Activated T-helper 2 cell treated with anti-CD3 and anti-CD28 coated beads, Interferon-gamma antibody, Interleukin-2, Interleukin-4, amounts not matched to agents 10 μg/mL and 5 μg/mL and 100 μg/mL, durations not matched to agents 14 hours and 24 hours and 36 hours (primary cell): ENCODE results near the gene WFDC8. TPM values are rescaled to one million over a fixed set of nuclear protein-coding genes. Genes with fewer than 3 reads are reported as not detected.
"Not testable (repeated sequence)": the region's sequence is repeated elsewhere in the genome, so short reads cannot be mapped to it uniquely, and the experiment has no call there.

Experiments
- DNase-seq: peaks from one replicate; pipeline ENCODE4 v3.0.0; 2021; ENCODE audit warnings: low spot score
- H3K27ac Mint-ChIP-seq: one replicate; pipeline ENCODE4 v1.8.0; 2021; ENCODE audit warnings: mixed read lengths
- H3K27me3 Mint-ChIP-seq: one replicate; pipeline ENCODE4 v1.8.0; 2021; ENCODE audit warnings: low read depth, mixed read lengths
- H3K36me3 Mint-ChIP-seq: one replicate; pipeline ENCODE4 v1.8.0; 2021; ENCODE audit warnings: low read depth, mixed read lengths
- H3K4me1 Mint-ChIP-seq: one replicate; pipeline ENCODE4 v1.8.0; 2021; ENCODE audit warnings: low read depth, mixed read lengths
- H3K4me3 Mint-ChIP-seq: one replicate; pipeline ENCODE4 v1.8.0; 2021; ENCODE audit warnings: low read depth, mild to moderate bottlenecking, moderate library complexity, mixed read lengths
- H3K9me3 Mint-ChIP-seq: one replicate; pipeline ENCODE4 v1.8.0; 2021; ENCODE audit warnings: mixed read lengths
- intact Hi-C: fragments of 100-400 bp; cut with micrococcal nuclease; formaldehyde crosslinking; loops from one replicate; pipeline ENCODE4 v1.15.1; 2023
- total RNA-seq: library from RNA; stranded (reverse); gene quantifications from 2 replicates; pipeline ENCODE4 v1.2.3, GENCODE V29; 2022

Gene WFDC8
- total RNA-seq: not detected in 2 replicates

GRCh38 chr20:45579184-45579583 lies at the start of gene WFDC8:
WFDC8 (minus strand) TSS chr20:45579284; CDS start chr20:45579247, 37 bp downstream.
- intact Hi-C loops: no loop called here
- no peak within 1 kb of the TSS for H3K27ac Mint-ChIP-seq
- H3K27me3 Mint-ChIP-seq: peaks cover 25% of the 10 kb centered on the region
- no peaks in the 10 kb centered on the region for H3K4me1 Mint-ChIP-seq
- H3K9me3 Mint-ChIP-seq: no peaks in the 10 kb centered on the region
- no peaks in the 10 kb centered on the region for H3K36me3 Mint-ChIP-seq
- no peak for DNase-seq
- H3K4me3 Mint-ChIP-seq: no peak within 1 kb of the TSS

- H3K4me1 Mint-ChIP-seq: no peaks in the 10 kb centered on the region
- DNase-seq: no peak
- intact Hi-C loops: no loop called here
- no peaks in the 10 kb centered on the region for H3K36me3 Mint-ChIP-seq
- H3K9me3 Mint-ChIP-seq: no peaks in the 10 kb centered on the region
- H3K27ac Mint-ChIP-seq: no peak overlapping the region
- H3K27me3 Mint-ChIP-seq: peaks cover 9% of the 10 kb centered on the region
- H3K4me3 Mint-ChIP-seq: no peak overlapping the region
Observed at GRCh38 chr20:45626540-45626939, 47.5 kb upstream of the WFDC8 start.

- Mint-ChIP-seq H3K4me3 (no peak overlapping the region), H3K27me3 (peaks cover 6% of the 10 kb centered on the region), H3K27ac (no peak overlapping the region), H3K4me1 (no peaks in the 10 kb centered on the region), H3K9me3 (no peaks in the 10 kb centered on the region), H3K36me3 (no peaks in the 10 kb centered on the region)
- DNase-seq: no peak
- intact Hi-C loops: no loop called here
Observed at GRCh38 chr20:45621593-45621992, 42.5 kb upstream of the WFDC8 start.

- H3K27me3 Mint-ChIP-seq: peaks cover 10% of the 10 kb centered on the region
- H3K9me3 Mint-ChIP-seq: no peaks in the 10 kb centered on the region
- H3K4me1 Mint-ChIP-seq: peaks cover 2% of the 10 kb centered on the region
- H3K4me3 Mint-ChIP-seq: no peak overlapping the region
- intact Hi-C loops: loop anchor here (10.0 kb wide), 1 partner anchor 1837 kb away; no protein-coding TSS in a partner anchor
- no peak overlapping the region for H3K27ac Mint-ChIP-seq
- DNase-seq: no peak
- H3K36me3 Mint-ChIP-seq: no peaks in the 10 kb centered on the region
Observed at GRCh38 chr20:45617591-45617990, 38.5 kb upstream of the WFDC8 start.

GRCh38 chr20:45612314-45612713 lies 33.2 kb upstream of the WFDC8 start:
- DNase-seq: no peak
- peaks cover 6% of the 10 kb centered on the region for H3K27me3 Mint-ChIP-seq
- H3K4me1 Mint-ChIP-seq: peaks cover 22% of the 10 kb centered on the region
- intact Hi-C loops: loop anchor here (10.0 kb wide), 1 partner anchor 1842 kb away; no protein-coding TSS in a partner anchor
- peaks cover 31% of the 10 kb centered on the region for H3K9me3 Mint-ChIP-seq
- no peak overlapping the region for H3K27ac Mint-ChIP-seq
- no peaks in the 10 kb centered on the region for H3K36me3 Mint-ChIP-seq
- no peak overlapping the region for H3K4me3 Mint-ChIP-seq

- Mint-ChIP-seq H3K36me3 (no peaks in the 10 kb centered on the region), H3K27me3 (peaks cover 6% of the 10 kb centered on the region), H3K27ac (peak overlapping the region; percentile 21), H3K4me3 (no peak overlapping the region), H3K4me1 (peaks cover 27% of the 10 kb centered on the region), H3K9me3 (peaks cover 41% of the 10 kb centered on the region)
- no peak for DNase-seq
- intact Hi-C loops: loop anchor here (1.0 to 10.0 kb wide), 2 partner anchors 141 to 1844 kb away; no protein-coding TSS in a partner anchor
Observed at GRCh38 chr20:45611054-45611453, 32.0 kb upstream of the WFDC8 start.

- no peaks in the 10 kb centered on the region for H3K36me3 Mint-ChIP-seq
- DNase-seq: no peak
- peaks cover 27% of the 10 kb centered on the region for H3K4me1 Mint-ChIP-seq
- H3K27ac Mint-ChIP-seq: no peak overlapping the region
- intact Hi-C loops: no loop called here
- H3K27me3 Mint-ChIP-seq: peaks cover 2% of the 10 kb centered on the region
- H3K4me3 Mint-ChIP-seq: no peak overlapping the region
- H3K9me3 Mint-ChIP-seq: peaks cover 58% of the 10 kb centered on the region
Observed at GRCh38 chr20:45607810-45608209, 28.7 kb upstream of the WFDC8 start.

GRCh38 chr20:45595235-45595634 lies 16.2 kb upstream of the WFDC8 start:
- Mint-ChIP-seq H3K4me3 (no peak overlapping the region), H3K9me3 (no peaks in the 10 kb centered on the region), H3K4me1 (no peaks in the 10 kb centered on the region), H3K27me3 (peaks cover 9% of the 10 kb centered on the region), H3K27ac (no peak overlapping the region), H3K36me3 (no peaks in the 10 kb centered on the region)
- intact Hi-C loops: no loop called here
- DNase-seq: no peak

GRCh38 chr20:45593498-45593897 lies 14.4 kb upstream of the WFDC8 start:
- no peak for DNase-seq
- peaks cover 16% of the 10 kb centered on the region for H3K27me3 Mint-ChIP-seq
- H3K36me3 Mint-ChIP-seq: no peaks in the 10 kb centered on the region
- no peaks in the 10 kb centered on the region for H3K4me1 Mint-ChIP-seq
- no peaks in the 10 kb centered on the region for H3K9me3 Mint-ChIP-seq
- H3K4me3 Mint-ChIP-seq: no peak overlapping the region
- intact Hi-C loops: no loop called here
- H3K27ac Mint-ChIP-seq: no peak overlapping the region

- Mint-ChIP-seq H3K27me3 (peaks cover 16% of the 10 kb centered on the region), H3K36me3 (no peaks in the 10 kb centered on the region), H3K9me3 (no peaks in the 10 kb centered on the region), H3K4me1 (no peaks in the 10 kb centered on the region), H3K4me3 (no peak overlapping the region), H3K27ac (no peak overlapping the region)
- intact Hi-C loops: loop anchor here (1.0 kb wide), 1 partner anchor 179 kb away; no protein-coding TSS in a partner anchor
- DNase-seq: no peak
Observed at GRCh38 chr20:45592574-45593189, 13.6 kb upstream of the WFDC8 start.

GRCh38 chr20:45589725-45590124 lies 10.6 kb upstream of the WFDC8 start:
- intact Hi-C loops: no loop called here
- H3K4me1 Mint-ChIP-seq: no peaks in the 10 kb centered on the region
- DNase-seq: no peak
- H3K27ac Mint-ChIP-seq: no peak overlapping the region
- H3K4me3 Mint-ChIP-seq: no peak overlapping the region
- H3K9me3 Mint-ChIP-seq: no peaks in the 10 kb centered on the region
- H3K36me3 Mint-ChIP-seq: no peaks in the 10 kb centered on the region
- H3K27me3 Mint-ChIP-seq: peaks cover 14% of the 10 kb centered on the region

GRCh38 chr20:45588800-45589199 lies 9.7 kb upstream of the WFDC8 start:
- H3K27ac Mint-ChIP-seq: no peak overlapping the region
- H3K4me1 Mint-ChIP-seq: no peaks in the 10 kb centered on the region
- no peaks in the 10 kb centered on the region for H3K36me3 Mint-ChIP-seq
- intact Hi-C loops: no loop called here
- no peak overlapping the region for H3K4me3 Mint-ChIP-seq
- DNase-seq: no peak
- no peaks in the 10 kb centered on the region for H3K9me3 Mint-ChIP-seq
- H3K27me3 Mint-ChIP-seq: peaks cover 9% of the 10 kb centered on the region

GRCh38 chr20:45585986-45586385 lies 6.9 kb upstream of the WFDC8 start:
- H3K4me3 Mint-ChIP-seq, H3K4me1 Mint-ChIP-seq, H3K27ac Mint-ChIP-seq, H3K36me3 Mint-ChIP-seq, H3K9me3 Mint-ChIP-seq, DNase-seq, intact Hi-C loops: not testable (repeated sequence)
- H3K27me3 Mint-ChIP-seq: peaks cover 17% of the 10 kb centered on the region
